Liver (tissue), 9 donors: Measurements from ENCODE around the gene GRIFIN. TPM values are rescaled to one million over a fixed set of nuclear protein-coding genes. Genes with fewer than 3 reads are reported as not detected.

Experiments
- DNase-seq: peaks from one replicate; pipeline ENCODE4 v3.0.0-alpha.2; 2017; ENCODE audit warnings: low spot score
- H3K27ac ChIP-seq, 2 donors: one replicate each; pipeline ENCODE4 v1.7.0; 2013; ENCODE audit warnings: inconsistent platforms in 2 of 2, low read length in 2 of 2, control low read depth in 1 of 2, low read depth in 1 of 2, mild to moderate bottlenecking in 1 of 2
- H3K27me3 ChIP-seq, 4 donors: one replicate each; pipeline versions ENCODE4 v1.6.1 to v1.7.0; 2013; ENCODE audit warnings: low read length in 3 of 4, inconsistent platforms in 1 of 4, mild to moderate bottlenecking in 1 of 4, moderate library complexity in 1 of 4; ENCODE audit not compliant: control insufficient read depth in 4 of 4, insufficient read depth in 4 of 4
- H3K36me3 ChIP-seq, 4 donors: one replicate each; pipeline versions ENCODE4 v1.6.1 to v1.7.0; 2013; ENCODE audit warnings: low read length in 3 of 4, mild to moderate bottlenecking in 3 of 4, low read depth in 1 of 4, moderate library complexity in 1 of 4; ENCODE audit not compliant: control insufficient read depth in 4 of 4, insufficient read depth in 3 of 4
- H3K4me1 ChIP-seq, 4 donors: one replicate each; pipeline versions ENCODE4 v1.6.1 to v1.7.0; 2013; ENCODE audit warnings: low read length in 3 of 4, mild to moderate bottlenecking in 3 of 4, moderate library complexity in 1 of 4; ENCODE audit not compliant: control insufficient read depth in 4 of 4, insufficient read depth in 4 of 4
- H3K4me3 ChIP-seq, 3 donors: one replicate each; pipeline versions ENCODE4 v1.6.1 to v1.7.0; 2013; ENCODE audit warnings: low read length in 3 of 3, control low read depth in 1 of 3, low read depth in 1 of 3, mild to moderate bottlenecking in 1 of 3
- H3K9ac ChIP-seq, 2 donors: one replicate each; pipeline ENCODE4 v1.7.0; 2013; ENCODE audit warnings: low read length in 2 of 2, mild to moderate bottlenecking in 2 of 2, moderate library complexity in 2 of 2, control low read depth in 1 of 2, low read depth in 1 of 2
- H3K9me3 ChIP-seq, 4 donors: one replicate each; pipeline versions ENCODE4 v1.6.1 to v1.7.0; 2013; ENCODE audit warnings: low read length in 3 of 4; ENCODE audit not compliant: control insufficient read depth in 4 of 4
- CTCF ChIP-seq: fragments of 150-350 bp; IDR thresholded peaks from 2 replicates; pipeline ENCODE4 v1.5.1; 2017; ENCODE audit warnings: improper control_type of control experiment, low read depth, low read length; ENCODE audit not compliant: missing input control
- EGR1 ChIP-seq, 2 donors: IDR thresholded peaks; 2 replicates each; pipeline ENCODE4 v1.6.1; 2016 to 2018; ENCODE audit warnings: antibody characterized with exemption in 2 of 2, low read depth in 2 of 2
- FOXA1 ChIP-seq: IDR thresholded peaks from 2 replicates; pipeline ENCODE4 v1.6.1; 2016; ENCODE audit warnings: antibody characterized with exemption
- FOXA2 ChIP-seq: IDR thresholded peaks from 2 replicates; pipeline ENCODE4 v1.6.1; 2016; ENCODE audit warnings: antibody characterized with exemption
- GABPA ChIP-seq, 2 donors: IDR thresholded peaks in 1 of 2; conservative IDR thresholded peaks in 1 of 2; 2 replicates each; pipeline ENCODE4 v1.6.1; 2016; ENCODE audit warnings: antibody characterized with exemption in 2 of 2, mild to moderate bottlenecking in 1 of 2, moderate library complexity in 1 of 2
- HNF4A ChIP-seq, 2 donors: conservative IDR thresholded peaks; 2 replicates each; pipeline ENCODE4 v1.6.1; 2016; ENCODE audit warnings: antibody characterized with exemption in 2 of 2, mild to moderate bottlenecking in 2 of 2
- HNF4G ChIP-seq: IDR thresholded peaks from 2 replicates; pipeline ENCODE4 v1.6.1; 2016; ENCODE audit warnings: antibody characterized with exemption
- JUND ChIP-seq, 2 donors: IDR thresholded peaks; 2 replicates each; pipeline ENCODE4 v1.6.1; 2016; ENCODE audit warnings: antibody characterized with exemption in 2 of 2
- NR2F2 ChIP-seq: IDR thresholded peaks from 2 replicates; pipeline ENCODE4 v1.6.1; 2016; ENCODE audit warnings: antibody characterized with exemption
- RAD21 ChIP-seq, 2 donors: IDR thresholded peaks; 2 replicates each; pipeline ENCODE4 v1.6.1; 2016; ENCODE audit warnings: antibody characterized with exemption in 2 of 2, mild to moderate bottlenecking in 2 of 2
- RXRA ChIP-seq, 2 donors: IDR thresholded peaks; 2 replicates each; pipeline ENCODE4 v1.6.1; 2017 to 2018; ENCODE audit warnings: antibody characterized with exemption in 2 of 2, mild to moderate bottlenecking in 1 of 2
- SP1 ChIP-seq: IDR thresholded peaks from 2 replicates; pipeline ENCODE4 v1.6.1; 2018; ENCODE audit warnings: antibody characterized with exemption, mild to moderate bottlenecking
- TAF1 ChIP-seq: conservative IDR thresholded peaks from 2 replicates; pipeline ENCODE4 v1.6.1; 2016; ENCODE audit warnings: antibody characterized with exemption, mild to moderate bottlenecking
- YY1 ChIP-seq: IDR thresholded peaks from 2 replicates; pipeline ENCODE4 v1.6.1; 2016; ENCODE audit warnings: antibody characterized with exemption, mild to moderate bottlenecking
- ZBTB33 ChIP-seq: IDR thresholded peaks from 2 replicates; pipeline ENCODE4 v1.6.1; 2016; ENCODE audit warnings: antibody characterized with exemption
- WGBS: extraction: QIAGEN DNeasy Blood & Tissue Kit; methylation state at CpG from one replicate; pipeline ENCODE4 v1.1.7; 2013; 5-methylcytosine and 5-hydroxymethylcytosine counted together
- polyA plus RNA-seq, 2 donors: library from polyadenylated mRNA; stranded (reverse) in 1 of 2; unstranded in 1 of 2; fragments of 200-250 nt in 1 of 2; fragments of >200 nt in 1 of 2; fragmentation: Nextera tagmentation in 1 of 2; extraction: Ambion mirVana in 1 of 2; gene quantifications; one replicate each; pipeline versions ENCODE4 v1.2.1 to v1.2.3, GENCODE V29; 2013 to 2015
- total RNA-seq, 2 donors: library from RNA; depleted of rRNA; stranded (reverse); fragments of >200 nt; gene quantifications; one replicate each; pipeline ENCODE4 v1.2.3, GENCODE V29; 2014
- TF ChIP-seq, protein P1 (sequence below): IDR thresholded peaks from 2 replicates; pipeline ENCODE4 v1.6.1; 2016; ENCODE audit warnings: antibody characterized with exemption
- TF ChIP-seq, protein P2 (sequence below): IDR thresholded peaks from 2 replicates; pipeline ENCODE4 v1.6.1; 2016; ENCODE audit warnings: antibody characterized with exemption, mild to moderate bottlenecking
- TF ChIP-seq, protein P3 (sequence below): IDR thresholded peaks from 2 replicates; pipeline ENCODE4 v1.6.1; 2016; ENCODE audit warnings: antibody characterized with exemption
- donor health status: healthy.
- donor health status: healthy.
- donor health status: healthy.
- donor health status: healthy.
- donor health status: healthy.

Gene GRIFIN
- total and polyA plus RNA-seq, 4 donors = not detected

DNA sequence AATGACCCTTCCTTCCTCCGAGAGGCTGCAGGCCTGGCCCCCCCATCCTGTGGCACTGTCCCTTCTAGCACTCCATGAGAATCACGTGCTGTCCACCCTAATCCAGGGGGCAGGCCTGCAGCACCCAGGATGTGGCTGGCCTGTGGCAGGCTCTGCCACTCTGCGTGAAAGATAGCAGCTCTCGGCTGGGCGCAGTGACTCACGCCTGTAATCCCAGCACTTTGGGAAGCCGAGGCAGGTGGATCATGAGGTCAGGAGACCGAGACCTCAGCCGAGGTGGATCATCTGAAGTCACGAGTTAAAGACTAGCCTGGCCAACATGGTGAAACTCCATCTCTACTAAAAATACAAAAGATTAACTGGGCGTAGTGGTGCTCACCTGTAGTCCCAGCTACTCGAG, 24.5 kb upstream of the GRIFIN start:
- Histone ChIP-seq H3K9ac (no peak overlapping the region), H3K4me3 (no peak overlapping the region), H3K4me1 (no peaks in the 10 kb centered on the region), H3K36me3 (no peaks in the 10 kb centered on the region), H3K27ac (no peak overlapping the region), H3K27me3 (no peaks in the 10 kb centered on the region), H3K9me3 (no peaks in the 10 kb centered on the region)
- no peak for TF ChIP-seq RXRA (IDR thresholded peaks at IDR 0.05)
- no peak for DNase-seq
- 92% methylated on average over 12 of the region's 12 CpGs for WGBS

DNA sequence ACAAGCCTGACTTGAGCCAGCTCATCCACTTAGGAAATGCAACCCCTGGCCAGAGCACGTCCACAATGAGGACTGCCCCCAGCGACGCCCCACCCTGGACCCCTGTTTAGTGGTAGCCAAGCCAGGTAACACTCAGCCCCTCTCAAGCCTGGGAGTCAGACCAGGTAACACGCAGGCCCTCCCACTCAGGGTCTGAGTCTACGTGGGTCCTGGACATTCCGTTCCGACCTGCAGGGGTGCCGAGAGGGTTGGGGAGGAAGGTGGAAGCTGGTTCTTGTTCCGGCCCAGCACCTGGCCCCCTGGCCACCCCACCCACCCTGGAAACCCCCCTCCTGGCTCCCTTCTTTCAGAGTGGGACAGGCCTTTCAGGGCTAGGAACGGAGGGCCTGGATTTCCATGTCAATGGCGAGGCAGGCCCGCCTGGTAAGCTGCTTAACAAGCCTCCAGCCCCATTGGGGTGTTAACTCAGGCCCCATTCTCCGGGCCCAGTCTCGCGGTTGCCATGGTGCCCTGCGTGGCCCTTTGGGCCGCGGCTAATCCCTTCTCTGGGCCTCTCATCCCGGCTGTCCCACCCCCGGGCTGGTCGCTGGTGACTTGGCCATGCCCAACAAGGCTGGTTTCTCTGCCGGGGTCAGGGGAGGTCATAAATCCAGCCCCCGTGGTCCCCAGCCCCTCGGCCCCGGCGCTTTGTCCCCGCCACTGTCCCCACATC, 23.7 kb upstream of the GRIFIN start:
- H3K4me1 ChIP-seq = no peaks in the 10 kb centered on the region
- H3K9me3 ChIP-seq = no peaks in the 10 kb centered on the region
- H3K36me3 ChIP-seq = no peaks in the 10 kb centered on the region
- no peak overlapping the region for H3K27ac ChIP-seq
- TF ChIP-seq TAF1 (no peak), HNF4A (conservative IDR thresholded peaks at IDR 0.05) (no peak), CTCF (no peak), RXRA (IDR thresholded peaks at IDR 0.05) (no peak), FOXA2 (no peak), HNF4G (no peak), FOXA1 (no peak), ZBTB33 (no peak), NR2F2 (no peak), RAD21 (IDR thresholded peaks at IDR 0.05) (no peak), YY1 (no peak), EGR1 (IDR thresholded peaks at IDR 0.05; ENCODE audit: low read depth in 2 of 2) (no peak), SP1 (no peak), GABPA (IDR thresholded peaks at IDR 0.05 in 1 of 2, conservative IDR thresholded peaks at IDR 0.05 in 1 of 2) (no peak), JUND (IDR thresholded peaks at IDR 0.05) (no peak)
- TF ChIP-seq, protein P1, sequence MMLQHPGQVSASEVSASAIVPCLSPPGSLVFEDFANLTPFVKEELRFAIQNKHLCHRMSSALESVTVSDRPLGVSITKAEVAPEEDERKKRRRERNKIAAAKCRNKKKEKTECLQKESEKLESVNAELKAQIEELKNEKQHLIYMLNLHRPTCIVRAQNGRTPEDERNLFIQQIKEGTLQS = no peak
- TF ChIP-seq, protein P2, sequence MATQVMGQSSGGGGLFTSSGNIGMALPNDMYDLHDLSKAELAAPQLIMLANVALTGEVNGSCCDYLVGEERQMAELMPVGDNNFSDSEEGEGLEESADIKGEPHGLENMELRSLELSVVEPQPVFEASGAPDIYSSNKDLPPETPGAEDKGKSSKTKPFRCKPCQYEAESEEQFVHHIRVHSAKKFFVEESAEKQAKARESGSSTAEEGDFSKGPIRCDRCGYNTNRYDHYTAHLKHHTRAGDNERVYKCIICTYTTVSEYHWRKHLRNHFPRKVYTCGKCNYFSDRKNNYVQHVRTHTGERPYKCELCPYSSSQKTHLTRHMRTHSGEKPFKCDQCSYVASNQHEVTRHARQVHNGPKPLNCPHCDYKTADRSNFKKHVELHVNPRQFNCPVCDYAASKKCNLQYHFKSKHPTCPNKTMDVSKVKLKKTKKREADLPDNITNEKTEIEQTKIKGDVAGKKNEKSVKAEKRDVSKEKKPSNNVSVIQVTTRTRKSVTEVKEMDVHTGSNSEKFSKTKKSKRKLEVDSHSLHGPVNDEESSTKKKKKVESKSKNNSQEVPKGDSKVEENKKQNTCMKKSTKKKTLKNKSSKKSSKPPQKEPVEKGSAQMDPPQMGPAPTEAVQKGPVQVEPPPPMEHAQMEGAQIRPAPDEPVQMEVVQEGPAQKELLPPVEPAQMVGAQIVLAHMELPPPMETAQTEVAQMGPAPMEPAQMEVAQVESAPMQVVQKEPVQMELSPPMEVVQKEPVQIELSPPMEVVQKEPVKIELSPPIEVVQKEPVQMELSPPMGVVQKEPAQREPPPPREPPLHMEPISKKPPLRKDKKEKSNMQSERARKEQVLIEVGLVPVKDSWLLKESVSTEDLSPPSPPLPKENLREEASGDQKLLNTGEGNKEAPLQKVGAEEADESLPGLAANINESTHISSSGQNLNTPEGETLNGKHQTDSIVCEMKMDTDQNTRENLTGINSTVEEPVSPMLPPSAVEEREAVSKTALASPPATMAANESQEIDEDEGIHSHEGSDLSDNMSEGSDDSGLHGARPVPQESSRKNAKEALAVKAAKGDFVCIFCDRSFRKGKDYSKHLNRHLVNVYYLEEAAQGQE = no peak
- TF ChIP-seq, protein P3, sequence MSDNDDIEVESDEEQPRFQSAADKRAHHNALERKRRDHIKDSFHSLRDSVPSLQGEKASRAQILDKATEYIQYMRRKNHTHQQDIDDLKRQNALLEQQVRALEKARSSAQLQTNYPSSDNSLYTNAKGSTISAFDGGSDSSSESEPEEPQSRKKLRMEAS = no peak
- no peak overlapping the region for H3K9ac ChIP-seq
- H3K4me3 ChIP-seq = no peak overlapping the region
- H3K27me3 ChIP-seq = no peaks in the 10 kb centered on the region
- whole genome bisulfite sequencing = 88% methylated on average over 27 of the region's 27 CpGs
- no peak for DNase-seq
